SH-SY5Y (cell line): ENCODE results near the gene MRPL14.

ENCODE experiments used
- GATA2 ChIP-seq: IDR thresholded peaks from 2 replicates; pipeline ENCODE4 v1.6.1; 2011; ENCODE audit warnings: mild to moderate bottlenecking, low read depth, low read length
- GATA3 ChIP-seq: IDR thresholded peaks from 2 replicates; pipeline ENCODE4 v1.6.1; 2011; ENCODE audit warnings: low read depth, mild to moderate bottlenecking, low read length, moderate library complexity

GRCh38 chr6:44093066-44093465 is 34.2 kb downstream of the MRPL14 start:
- no peak for TF ChIP-seq GATA2
- TF ChIP-seq GATA3 = no peak
